ENCODE results near the gene ISY1.

- TF ChIP-seq POLR2AphosphoS5 (IDR thresholded peaks at IDR 0.05; ENCODE audit: low read depth, low read length): no peak
- TF ChIP-seq, protein P1, sequence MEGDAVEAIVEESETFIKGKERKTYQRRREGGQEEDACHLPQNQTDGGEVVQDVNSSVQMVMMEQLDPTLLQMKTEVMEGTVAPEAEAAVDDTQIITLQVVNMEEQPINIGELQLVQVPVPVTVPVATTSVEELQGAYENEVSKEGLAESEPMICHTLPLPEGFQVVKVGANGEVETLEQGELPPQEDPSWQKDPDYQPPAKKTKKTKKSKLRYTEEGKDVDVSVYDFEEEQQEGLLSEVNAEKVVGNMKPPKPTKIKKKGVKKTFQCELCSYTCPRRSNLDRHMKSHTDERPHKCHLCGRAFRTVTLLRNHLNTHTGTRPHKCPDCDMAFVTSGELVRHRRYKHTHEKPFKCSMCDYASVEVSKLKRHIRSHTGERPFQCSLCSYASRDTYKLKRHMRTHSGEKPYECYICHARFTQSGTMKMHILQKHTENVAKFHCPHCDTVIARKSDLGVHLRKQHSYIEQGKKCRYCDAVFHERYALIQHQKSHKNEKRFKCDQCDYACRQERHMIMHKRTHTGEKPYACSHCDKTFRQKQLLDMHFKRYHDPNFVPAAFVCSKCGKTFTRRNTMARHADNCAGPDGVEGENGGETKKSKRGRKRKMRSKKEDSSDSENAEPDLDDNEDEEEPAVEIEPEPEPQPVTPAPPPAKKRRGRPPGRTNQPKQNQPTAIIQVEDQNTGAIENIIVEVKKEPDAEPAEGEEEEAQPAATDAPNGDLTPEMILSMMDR (IDR thresholded peaks at IDR 0.05 in 2 of 3, conservative IDR thresholded peaks at IDR 0.05 in 1 of 3; ENCODE audit: borderline replicate concordance in 1 of 3, insufficient read depth in 1 of 3, low read depth in 2 of 3, low read length in 2 of 3): no peak
- TF ChIP-seq ZBTB33 (IDR thresholded peaks at IDR 0.05; ENCODE audit: extremely low read depth, insufficient replicate concordance, low read length): no peak
- TF ChIP-seq POLR2A (IDR thresholded peaks at IDR 0.05; ENCODE audit: borderline replicate concordance, extremely low read depth, insufficient read depth, insufficient read length): no peak
- no peak for TF ChIP-seq EZH2 (IDR thresholded peaks at IDR 0.05)
- no peak for TF ChIP-seq REST (IDR thresholded peaks at IDR 0.05; ENCODE audit: low read depth)
- TF ChIP-seq SRF (IDR thresholded peaks at IDR 0.05; ENCODE audit: low read depth): no peak
- TF ChIP-seq, protein P2, sequence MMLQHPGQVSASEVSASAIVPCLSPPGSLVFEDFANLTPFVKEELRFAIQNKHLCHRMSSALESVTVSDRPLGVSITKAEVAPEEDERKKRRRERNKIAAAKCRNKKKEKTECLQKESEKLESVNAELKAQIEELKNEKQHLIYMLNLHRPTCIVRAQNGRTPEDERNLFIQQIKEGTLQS (IDR thresholded peaks at IDR 0.05): no peak
- TF ChIP-seq, protein P3, sequence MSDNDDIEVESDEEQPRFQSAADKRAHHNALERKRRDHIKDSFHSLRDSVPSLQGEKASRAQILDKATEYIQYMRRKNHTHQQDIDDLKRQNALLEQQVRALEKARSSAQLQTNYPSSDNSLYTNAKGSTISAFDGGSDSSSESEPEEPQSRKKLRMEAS (IDR thresholded peaks at IDR 0.05): no peak
- no peak for TF ChIP-seq CBX3 (IDR thresholded peaks at IDR 0.05; ENCODE audit: low read depth)
- no peak for TF ChIP-seq EGR1 (IDR thresholded peaks at IDR 0.05; ENCODE audit: low read depth)
These were observed 46.6 kb upstream of the ISY1 start for GRCh38 chr3:129207479-129207878.

Data from HCT116 (cell line).